Caco-2 (cell line): ENCODE data around the gene SIL1. TPM values are rescaled to one million over a fixed set of nuclear protein-coding genes. Genes with fewer than 3 reads are reported as not detected.

ENCODE experiments used
- BruUV-seq: library from RNA; stranded (reverse); fragments of 400-500 nt; replicated peaks from 2 replicates; lab custom pipeline; 2021; lab: Mats Ljungman, UMichigan
- CTCF ChIA-PET: fragments of 300-600 bp; sonication (Branson Sonifier 250); formaldehyde crosslinking; loops from one replicate; lab custom pipeline; 2022; ENCODE audit warnings: antibody characterized with exemption; lab: Charles Lee
- POLR2A ChIA-PET: fragments of 300-600 bp; sonication (Branson Sonifier 250); formaldehyde crosslinking; loops from one replicate; lab custom pipeline; 2022; ENCODE audit warnings: antibody characterized with exemption; lab: Charles Lee
- DNase-seq, 2 experiments: peaks; one replicate each; pipeline versions ENCODE4 v3.0.0 to v3.0.0-alpha.2; 2020 to 2022
- H3K27me3 ChIP-seq: replicated peaks from 2 replicates; pipeline ENCODE4 v1.6.0; 2011; ENCODE audit warnings: low read length; ENCODE audit not compliant: control insufficient read depth, insufficient read depth
- H3K36me3 ChIP-seq: 2 replicates; pipeline ENCODE4 v1.5.1; 2011; ENCODE audit warnings: low read length; ENCODE audit not compliant: control insufficient read depth, insufficient read depth
- H3K4me1 ChIP-seq: fragments of 250-450 bp; sonication (Bioruptor Pico); 2 replicates; pipeline ENCODE4 v1.5.1; 2020; ENCODE audit warnings: mild to moderate bottlenecking
- H3K4me3 ChIP-seq: 2 replicates; pipeline ENCODE4 v1.5.1; 2011; ENCODE audit warnings: low read depth, mild to moderate bottlenecking, control low read depth, low read length
- H3K9me3 ChIP-seq: fragments of 250-450 bp; sonication (Bioruptor Pico); 2 replicates; pipeline ENCODE4 v1.5.1; 2020; ENCODE audit warnings: mild to moderate bottlenecking, moderate library complexity
- H3K27ac Mint-ChIP-seq: one replicate; pipeline ENCODE4 v1.8.0; 2022; ENCODE audit warnings: mixed read lengths; ENCODE audit not compliant: unreplicated experiment
- H3K27me3 Mint-ChIP-seq: one replicate; pipeline ENCODE4 v1.8.0; 2022; ENCODE audit warnings: mixed read lengths; ENCODE audit not compliant: insufficient read depth, unreplicated experiment
- H3K36me3 Mint-ChIP-seq: one replicate; pipeline ENCODE4 v1.8.0; 2022; ENCODE audit warnings: mild to moderate bottlenecking, mixed read lengths; ENCODE audit not compliant: insufficient read depth, unreplicated experiment
- H3K4me1 Mint-ChIP-seq: one replicate; pipeline ENCODE4 v1.8.0; 2022; ENCODE audit warnings: low read depth, mixed read lengths; ENCODE audit not compliant: unreplicated experiment
- H3K4me3 Mint-ChIP-seq: one replicate; pipeline ENCODE4 v1.8.0; 2022; ENCODE audit warnings: mild to moderate bottlenecking, moderate library complexity, mixed read lengths; ENCODE audit not compliant: unreplicated experiment
- H3K9me3 Mint-ChIP-seq: one replicate; pipeline ENCODE4 v1.8.0; 2022; ENCODE audit warnings: mixed read lengths; ENCODE audit not compliant: unreplicated experiment
- CTCF ChIP-seq, 2 experiments: fragments of 200-600 bp in 1 of 2; IDR thresholded peaks; 1 replicate in 1 of 2; 2 replicates in 1 of 2; pipeline versions ENCODE4 v1.5.1 to v1.8.0; 2011 to 2022; ENCODE audit warnings: antibody characterized with exemption in 1 of 2, control low read depth in 1 of 2, inconsistent platforms in 1 of 2, low read depth in 1 of 2, low read length in 1 of 2, mild to moderate bottlenecking in 1 of 2, moderate library complexity in 1 of 2; ENCODE audit not compliant: insufficient read depth in 1 of 2, severe bottlenecking in 1 of 2, unreplicated experiment in 1 of 2
- intact Hi-C: fragments of 100-400 bp; cut with micrococcal nuclease; formaldehyde crosslinking; loops from one replicate; pipeline ENCODE4 v1.10.0; 2022; ENCODE audit not compliant: unreplicated experiment
- total RNA-seq: library from RNA; stranded (reverse); gene quantifications from 2 replicates; pipeline ENCODE4 v1.2.3, GENCODE V29; 2022

SIL1 gene
- total RNA-seq, 1 experiment from 2014 or later, result 29.7 TPM

DNA sequence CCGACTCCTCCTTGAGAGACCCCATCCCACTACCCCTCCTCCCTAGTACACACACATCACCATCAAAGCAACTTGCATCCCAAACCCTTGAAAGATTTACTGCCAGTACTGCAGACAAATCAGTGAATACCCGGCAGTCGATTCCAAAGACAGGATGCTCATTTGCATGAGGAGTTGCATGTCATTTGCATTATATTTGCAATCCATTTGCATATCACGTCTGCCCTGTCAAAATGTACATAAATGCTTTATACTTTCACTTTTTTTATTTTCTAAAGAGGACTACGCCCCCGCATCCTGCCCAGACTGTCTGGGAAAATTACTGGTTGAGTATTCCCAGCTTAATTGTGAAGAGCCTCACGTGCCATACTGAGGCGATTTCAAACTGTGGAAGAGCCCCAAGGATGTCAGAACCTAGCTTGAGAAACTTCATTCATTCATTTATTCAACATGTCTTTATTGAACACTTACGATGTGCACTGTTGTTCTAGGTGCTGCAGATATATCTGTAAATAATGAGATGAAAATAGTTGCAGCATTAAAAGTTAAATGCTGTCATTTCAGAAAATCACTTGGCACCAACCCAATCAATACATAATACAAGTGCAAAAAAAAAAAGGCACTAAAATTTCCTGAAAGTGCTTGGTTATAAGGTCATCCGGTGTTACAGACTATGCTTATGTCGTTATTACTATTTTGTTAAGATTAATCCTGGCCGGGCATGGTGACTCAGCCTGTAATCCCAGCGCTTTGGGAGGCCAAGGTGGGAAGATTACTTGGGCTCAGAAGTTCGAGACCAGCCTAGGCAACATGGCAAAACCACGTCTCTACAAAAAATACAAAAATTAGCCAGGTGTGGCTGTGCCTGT, 17.2 kb upstream of the SIL1 start:
- no peaks in the 10 kb centered on the region for H3K27me3 ChIP-seq
- H3K4me3 ChIP-seq, result no peak overlapping the region
- H3K4me1 ChIP-seq, result peaks cover 2% of the 10 kb centered on the region; the same call in 1 of the 2 replicates
- no peak for TF ChIP-seq CTCF (IDR thresholded peaks at IDR 0.05; ENCODE audit: insufficient read depth in 1 of 2, low read depth in 1 of 2, low read length in 1 of 2, severe bottlenecking in 1 of 2, unreplicated experiment in 1 of 2)
- ChIA-PET POLR2A (no interaction called here), CTCF (no interaction called here)
- Mint-ChIP-seq H3K4me3 (no peak overlapping the region), H3K27ac (no peak overlapping the region), H3K27me3 (no peaks in the 10 kb centered on the region), H3K36me3 (peaks cover 12% of the 10 kb centered on the region), H3K9me3 (no peaks in the 10 kb centered on the region), H3K4me1 (peaks cover 5% of the 10 kb centered on the region)
- no peaks in the 10 kb centered on the region; the same call in 1 of the 2 replicates for H3K9me3 ChIP-seq
- DNase-seq, result no peak
- no TSS peak for BruUV-seq
- intact Hi-C loops, result no loop called here
- H3K36me3 ChIP-seq, result no peaks in the 10 kb centered on the region

DNA sequence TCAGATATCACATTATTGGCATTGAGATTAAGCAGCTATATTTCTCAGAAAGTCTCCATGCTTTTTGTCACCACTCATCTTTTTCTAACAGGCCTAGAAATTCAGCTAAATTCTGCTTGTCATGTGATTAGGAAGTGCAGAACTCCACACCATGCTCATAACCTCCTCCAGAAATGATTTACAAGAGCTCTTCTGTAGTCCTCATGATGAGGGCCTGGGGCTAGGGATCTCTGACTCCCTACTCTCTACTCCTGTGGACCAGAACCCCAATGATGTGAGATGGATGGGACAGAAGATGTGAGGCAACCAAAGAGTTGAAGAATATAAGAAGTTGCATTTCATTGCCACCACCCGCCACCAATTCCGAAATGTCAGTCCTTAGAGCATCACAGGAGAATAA, 16.5 kb upstream of the SIL1 start:
- no peak for TF ChIP-seq CTCF (IDR thresholded peaks at IDR 0.05; ENCODE audit: insufficient read depth in 1 of 2, low read depth in 1 of 2, low read length in 1 of 2, severe bottlenecking in 1 of 2, unreplicated experiment in 1 of 2)
- Mint-ChIP-seq H3K4me3 (no peak overlapping the region), H3K4me1 (peaks cover 6% of the 10 kb centered on the region), H3K27ac (no peak overlapping the region), H3K36me3 (peaks cover 13% of the 10 kb centered on the region), H3K27me3 (no peaks in the 10 kb centered on the region), H3K9me3 (no peaks in the 10 kb centered on the region)
- ChIA-PET CTCF (no interaction called here), POLR2A (no interaction called here)
- Histone ChIP-seq H3K4me3 (no peak overlapping the region), H3K9me3 (no peaks in the 10 kb centered on the region; the same call in 1 of the 2 replicates), H3K4me1 (peaks cover 5% of the 10 kb centered on the region; the same call in 1 of the 2 replicates), H3K27me3 (no peaks in the 10 kb centered on the region), H3K36me3 (no peaks in the 10 kb centered on the region)
- no TSS peak for BruUV-seq
- intact Hi-C loops, result no loop called here
- no peak for DNase-seq

- Mint-ChIP-seq H3K4me1 (peaks cover 6% of the 10 kb centered on the region), H3K9me3 (no peaks in the 10 kb centered on the region), H3K27me3 (no peaks in the 10 kb centered on the region), H3K4me3 (no peak overlapping the region), H3K36me3 (peaks cover 13% of the 10 kb centered on the region), H3K27ac (no peak overlapping the region)
- ChIA-PET POLR2A (no interaction called here), CTCF (no interaction called here)
- Histone ChIP-seq H3K9me3 (no peaks in the 10 kb centered on the region; the same call in 1 of the 2 replicates), H3K27me3 (no peaks in the 10 kb centered on the region), H3K4me3 (no peak overlapping the region), H3K36me3 (no peaks in the 10 kb centered on the region), H3K4me1 (peaks cover 5% of the 10 kb centered on the region; the same call in 1 of the 2 replicates)
- intact Hi-C loops, result no loop called here
- DNase-seq, result no peak
- no TSS peak for BruUV-seq
- TF ChIP-seq CTCF (IDR thresholded peaks at IDR 0.05; ENCODE audit: insufficient read depth in 1 of 2, low read depth in 1 of 2, low read length in 1 of 2, severe bottlenecking in 1 of 2, unreplicated experiment in 1 of 2), result no peak
Measured at GRCh38 chr5:139212906-139213305, 14.7 kb upstream of the SIL1 start.
